ENCODE measurements around the gene PRRC1. TPM values are rescaled to one million over a fixed set of nuclear protein-coding genes. Genes with fewer than 3 reads are reported as not detected.

Gene PRRC1
- 40.7 to 52.5 TPM (median 49.7 TPM) in 5 replicates for total RNA-seq (2022; extraction: Qiagen RNA extraction)

GRCh38 chr5:127517480-127518318 is at the start of gene PRRC1:
TSS of gene PRRC1 (plus strand) at chr5:127517640. CDS start at chr5:127523480, 5,840 bp downstream.

Other genes with a start within 250 kb of the PRRC1 start
- not detected in 5 replicates for gene MEGF10, start 226.8 kb upstream of the PRRC1 start, total RNA-seq (2022; extraction: Qiagen RNA extraction)
- not detected in 5 replicates for gene CTXN3, start 131.4 kb downstream of the PRRC1 start, total RNA-seq (2022; extraction: Qiagen RNA extraction)
- gene CCDC192, start 185.8 kb downstream of the PRRC1 start, total RNA-seq (2022; extraction: Qiagen RNA extraction): not detected in 5 replicates